AG09319 (cell line): Measurements from ENCODE around the gene MYO10.

ENCODE experiments used
- DNase-seq: peaks from one replicate; pipeline ENCODE4 v3.0.0-alpha.2; 2010; ENCODE audit warnings: low read depth; ENCODE audit errors: extremely low read depth
- TF ChIP-seq, protein P1 (sequence below): IDR thresholded peaks from 2 replicates; pipeline ENCODE4 v1.5.1; 2011; ENCODE audit warnings: low read depth, mild to moderate bottlenecking, inconsistent platforms, low read length, moderate library complexity

Gene MYO10

DNA sequence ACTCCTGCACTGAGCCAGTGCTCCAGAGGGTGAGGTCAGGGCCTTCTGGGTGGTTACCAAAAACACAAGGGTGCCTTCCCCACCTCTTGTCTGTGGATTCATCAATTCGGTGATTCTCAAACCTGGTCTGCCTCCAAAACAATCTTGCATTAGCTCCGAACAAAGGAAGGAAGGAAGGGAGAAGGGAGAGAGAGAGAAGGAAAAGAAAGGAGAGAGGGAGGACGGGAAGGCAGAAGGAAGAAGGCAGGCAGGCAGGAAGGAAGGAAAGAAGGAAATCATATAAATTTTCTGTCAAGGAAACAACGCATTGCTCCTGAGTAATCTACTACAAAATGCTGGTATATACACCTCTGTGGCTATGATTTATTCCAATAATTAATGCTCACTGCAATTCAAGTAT lies 39.3 kb downstream of the MYO10 start:
- TF ChIP-seq, protein P1, sequence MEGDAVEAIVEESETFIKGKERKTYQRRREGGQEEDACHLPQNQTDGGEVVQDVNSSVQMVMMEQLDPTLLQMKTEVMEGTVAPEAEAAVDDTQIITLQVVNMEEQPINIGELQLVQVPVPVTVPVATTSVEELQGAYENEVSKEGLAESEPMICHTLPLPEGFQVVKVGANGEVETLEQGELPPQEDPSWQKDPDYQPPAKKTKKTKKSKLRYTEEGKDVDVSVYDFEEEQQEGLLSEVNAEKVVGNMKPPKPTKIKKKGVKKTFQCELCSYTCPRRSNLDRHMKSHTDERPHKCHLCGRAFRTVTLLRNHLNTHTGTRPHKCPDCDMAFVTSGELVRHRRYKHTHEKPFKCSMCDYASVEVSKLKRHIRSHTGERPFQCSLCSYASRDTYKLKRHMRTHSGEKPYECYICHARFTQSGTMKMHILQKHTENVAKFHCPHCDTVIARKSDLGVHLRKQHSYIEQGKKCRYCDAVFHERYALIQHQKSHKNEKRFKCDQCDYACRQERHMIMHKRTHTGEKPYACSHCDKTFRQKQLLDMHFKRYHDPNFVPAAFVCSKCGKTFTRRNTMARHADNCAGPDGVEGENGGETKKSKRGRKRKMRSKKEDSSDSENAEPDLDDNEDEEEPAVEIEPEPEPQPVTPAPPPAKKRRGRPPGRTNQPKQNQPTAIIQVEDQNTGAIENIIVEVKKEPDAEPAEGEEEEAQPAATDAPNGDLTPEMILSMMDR: no peak
- DNase-seq: no peak

DNA sequence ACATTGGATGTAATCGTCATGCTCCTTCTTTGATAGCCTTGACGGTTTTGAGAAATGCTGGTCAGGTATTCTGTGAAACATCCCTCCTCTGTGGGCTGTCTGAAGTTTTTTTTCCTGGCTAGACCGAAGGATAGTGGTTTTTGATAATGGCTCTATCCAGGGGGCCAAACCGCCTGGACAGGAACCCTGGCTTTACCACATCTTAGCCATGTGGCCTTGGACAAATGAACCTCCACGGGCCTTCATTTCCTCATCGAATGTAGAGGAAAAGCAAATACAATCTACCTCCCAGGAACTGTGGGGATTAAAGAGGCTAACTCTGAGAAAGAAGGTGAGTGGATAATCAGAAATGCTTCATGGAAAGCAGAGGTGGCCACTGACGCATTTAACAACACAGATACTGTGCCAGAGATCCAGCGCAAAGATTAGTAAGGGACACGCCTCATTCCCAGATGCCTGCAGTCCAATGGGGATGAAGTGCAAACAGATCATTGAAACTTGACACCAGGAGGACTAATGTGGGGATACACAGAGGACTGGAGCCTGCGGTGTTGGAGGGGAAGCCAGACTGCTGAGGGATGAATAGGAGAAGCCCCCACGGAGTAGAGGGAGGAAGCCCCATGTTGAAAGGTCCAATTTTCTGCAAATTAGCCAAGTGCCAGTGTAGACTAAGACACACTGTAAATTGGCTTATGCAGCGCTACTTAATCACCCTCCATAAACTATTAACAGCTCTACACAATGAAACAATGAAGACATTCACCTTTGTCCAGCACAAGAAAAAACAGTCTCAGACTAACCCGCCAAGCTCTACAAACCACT lies 41.6 kb downstream of the MYO10 start:
- TF ChIP-seq, protein P1: no peak
- DNase-seq: no peak

DNA sequence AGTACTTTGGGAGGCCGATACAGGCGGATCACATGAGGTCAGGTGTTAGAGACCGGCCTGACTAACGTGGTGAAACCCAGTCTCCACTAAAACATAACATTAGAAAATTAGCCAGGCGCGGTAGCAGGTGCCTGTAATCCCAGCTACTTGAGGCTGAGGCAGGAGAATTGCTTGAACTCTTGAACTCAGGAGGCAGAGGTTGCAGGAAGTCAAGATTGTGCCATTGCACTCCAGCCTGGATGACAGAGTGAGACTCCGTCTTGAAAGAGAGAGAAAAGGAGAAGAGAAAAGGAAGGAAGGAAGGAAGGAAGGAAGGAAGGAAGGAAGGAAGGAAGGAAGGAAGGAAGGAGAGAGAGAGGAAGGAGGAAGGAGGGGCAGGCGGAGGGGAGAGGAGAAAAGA lies 45.1 kb downstream of the MYO10 start:
- TF ChIP-seq, protein P1: no peak

DNA sequence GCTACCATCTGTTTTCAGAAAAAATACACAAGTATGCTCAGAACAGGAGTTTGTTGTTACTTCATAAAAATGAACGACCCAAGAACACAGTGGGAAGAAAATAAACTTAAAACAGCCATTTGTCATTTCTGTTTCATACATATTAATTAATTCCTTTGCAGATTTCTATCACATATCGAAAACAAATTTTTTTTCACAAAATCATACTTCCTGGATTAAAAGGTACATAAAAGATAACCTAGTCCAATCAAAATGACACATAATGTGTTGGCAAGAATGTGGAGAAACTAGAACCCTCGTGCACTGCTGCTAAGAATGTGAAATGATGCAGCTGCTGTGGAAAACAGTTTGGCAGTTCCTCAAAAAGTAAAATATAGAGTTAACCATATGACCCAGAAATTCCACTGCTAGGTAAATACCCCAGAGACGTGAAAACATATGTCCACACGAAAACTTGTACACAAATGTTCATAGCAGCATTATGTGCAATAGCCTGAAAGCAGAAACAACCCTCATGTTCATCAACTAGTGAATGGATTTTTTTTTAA lies 46.0 kb downstream of the MYO10 start:
- TF ChIP-seq, protein P1: no peak
- peak; percentile 39 for DNase-seq

More for the DNA sequence above, 45.1 kb downstream of the MYO10 start:
- DNase-seq: no peak

DNA sequence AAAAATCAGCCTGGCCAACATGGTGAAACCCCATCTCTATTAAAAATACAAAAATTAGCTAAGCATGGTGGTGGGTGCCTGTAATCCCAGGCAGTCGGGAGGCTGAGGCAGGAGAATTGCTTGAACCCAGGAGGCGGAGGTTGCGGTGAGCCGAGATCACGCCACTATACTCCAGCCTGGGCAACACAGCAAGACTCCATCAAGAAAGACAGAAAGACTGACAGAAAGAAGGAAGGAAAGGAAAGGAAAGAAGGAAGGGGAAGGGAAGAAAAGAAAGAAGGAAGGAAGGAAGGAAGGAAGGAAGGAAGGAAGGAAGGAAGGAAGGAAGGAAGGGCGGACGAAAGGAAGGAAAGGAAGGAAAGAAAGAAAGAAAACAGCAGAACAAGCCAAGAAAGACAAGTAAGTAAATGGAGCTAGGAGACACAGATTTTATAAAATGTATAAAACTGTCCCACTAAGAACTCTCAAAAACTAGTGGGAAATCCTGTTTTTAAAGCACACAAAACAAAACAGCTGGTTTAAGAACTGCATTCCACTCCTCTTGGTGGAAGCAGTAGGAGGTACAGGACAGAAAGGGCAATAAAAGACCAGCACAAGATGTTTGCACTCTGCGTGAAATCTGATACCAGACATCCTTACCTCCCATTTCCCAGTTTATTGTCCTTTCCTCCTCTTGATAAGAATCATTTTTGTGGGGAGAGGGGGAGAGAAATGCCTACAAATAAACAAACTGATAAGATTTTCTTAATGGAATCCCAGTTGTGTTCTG lies 46.7 kb downstream of the MYO10 start:
- TF ChIP-seq, protein P1: no peak; the same call in 1 of the 2 replicates
- no peak for DNase-seq

DNA sequence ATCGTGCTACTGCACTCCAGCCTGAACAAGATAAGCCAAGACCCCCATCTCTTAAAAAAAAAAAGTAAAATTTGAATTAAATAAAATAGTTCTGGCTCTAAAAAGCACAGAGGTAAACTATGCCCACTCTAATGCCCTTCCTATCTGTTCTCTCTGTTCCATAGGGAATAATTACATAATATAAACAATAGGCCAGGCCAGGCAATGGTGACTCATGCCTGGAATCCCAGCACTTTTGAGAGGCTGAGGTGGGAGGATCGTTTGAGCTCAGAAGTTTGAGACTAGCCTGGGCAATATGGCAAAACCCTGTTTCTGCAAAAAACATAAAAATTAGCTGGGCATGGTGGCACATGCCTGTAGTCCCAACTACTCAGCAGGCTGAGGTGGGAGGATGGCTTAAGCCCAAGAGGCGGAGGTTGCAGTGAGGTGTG lies 47.4 kb downstream of the MYO10 start:
- no peak for DNase-seq
- TF ChIP-seq, protein P1: no peak
